ENCODE measurements around the gene KIF5B. TPM values are rescaled to one million over a fixed set of nuclear protein-coding genes. Genes with fewer than 3 reads are reported as not detected.
"Not testable (repeated sequence)": the region's sequence is repeated elsewhere in the genome, so short reads cannot be mapped to it uniquely, and the experiment has no call there.

The KIF5B gene
- total RNA-seq: 129 TPM

- DNase-seq (ENCODE audit: low spot score in 2 of 2): peak; percentile 87 to 88
- FAIRE-seq: no peak
Observed at GRCh38 chr10:32056136-32057035, at the start of gene KIF5B. Gene KIF5B (minus strand): TSS chr10:32056425. CDS start chr10:32055973, 452 bp downstream.

- DNase-seq (ENCODE audit: low spot score in 2 of 2): no peak
- no peak for FAIRE-seq
Observed at GRCh38 chr10:32105782-32106382, 49.7 kb upstream of the KIF5B start.

GRCh38 chr10:32104622-32105509 is 48.6 kb upstream of the KIF5B start:
- FAIRE-seq (no peak), DNase-seq (ENCODE audit: low spot score in 2 of 2) (no peak)

GRCh38 chr10:32104181-32104580 is 48.0 kb upstream of the KIF5B start:
- FAIRE-seq: no peak
- DNase-seq (ENCODE audit: low spot score in 2 of 2): no peak

GRCh38 chr10:32103721-32104120 is 47.5 kb upstream of the KIF5B start:
- DNase-seq (ENCODE audit: low spot score in 2 of 2): no peak
- no peak for FAIRE-seq

GRCh38 chr10:32098566-32099259 is 42.5 kb upstream of the KIF5B start:
- not testable (repeated sequence) for DNase-seq (ENCODE audit: low spot score in 2 of 2); FAIRE-seq

- FAIRE-seq (no peak), DNase-seq (ENCODE audit: low spot score in 2 of 2) (no peak)
Observed at GRCh38 chr10:32095116-32095733, 39.0 kb upstream of the KIF5B start.

GRCh38 chr10:32093650-32094049 is 37.4 kb upstream of the KIF5B start:
- no peak for FAIRE-seq
- DNase-seq (ENCODE audit: low spot score in 2 of 2): no peak

- FAIRE-seq (no peak), DNase-seq (ENCODE audit: low spot score in 2 of 2) (no peak)
Observed at GRCh38 chr10:32091046-32091445, 34.8 kb upstream of the KIF5B start.

GRCh38 chr10:32084185-32084851 is 28.1 kb upstream of the KIF5B start:
- FAIRE-seq (no peak), DNase-seq (ENCODE audit: low spot score in 2 of 2) (no peak)

GRCh38 chr10:32077896-32078485 is 21.8 kb upstream of the KIF5B start:
- DNase-seq (ENCODE audit: low spot score in 2 of 2) (no peak), FAIRE-seq (no peak)

GRCh38 chr10:32073659-32074058 is 17.4 kb upstream of the KIF5B start:
- FAIRE-seq (no peak), DNase-seq (ENCODE audit: low spot score in 2 of 2) (no peak)

GRCh38 chr10:32073128-32073527 is 16.9 kb upstream of the KIF5B start:
- no peak for FAIRE-seq
- DNase-seq (ENCODE audit: low spot score in 2 of 2): no peak

GRCh38 chr10:32072025-32072800 is 16.0 kb upstream of the KIF5B start:
- DNase-seq (ENCODE audit: low spot score in 2 of 2) (no peak), FAIRE-seq (no peak)

- FAIRE-seq (no peak), DNase-seq (ENCODE audit: low spot score in 2 of 2) (no peak)
Observed at GRCh38 chr10:32070645-32071044, 14.4 kb upstream of the KIF5B start.

GRCh38 chr10:32068569-32068968 is 12.3 kb upstream of the KIF5B start:
- no peak for DNase-seq (ENCODE audit: low spot score in 2 of 2)
- FAIRE-seq: no peak

- DNase-seq (ENCODE audit: low spot score in 2 of 2); FAIRE-seq: not testable (repeated sequence)
Observed at GRCh38 chr10:32067931-32068330, 11.7 kb upstream of the KIF5B start.

GRCh38 chr10:32065856-32066255 is 9.6 kb upstream of the KIF5B start:
- no peak for FAIRE-seq
- no peak for DNase-seq (ENCODE audit: low spot score in 2 of 2)

Data from frontal cortex (tissue), 4 donors.